Fibroblast of the aortic adventitia (primary cell): ENCODE data around the gene PCNT. TPM values are rescaled to one million over a fixed set of nuclear protein-coding genes. Genes with fewer than 3 reads are reported as not detected.

ENCODE experiments used
- DNase-seq: peaks from one replicate; pipeline ENCODE4 v3.0.0-alpha.2; 2010; ENCODE audit warnings: low read depth
- H3K4me3 ChIP-seq: 2 replicates; pipeline ENCODE4 v1.5.1; 2011; ENCODE audit warnings: low read depth, mild to moderate bottlenecking, control low read depth, low read length, moderate library complexity
- total RNA-seq: library from RNA; depleted of rRNA; stranded (reverse); fragments of >200 nt; gene quantifications from 2 replicates; pipeline ENCODE4 v1.2.3, GENCODE V29; 2012; ENCODE audit warnings: low replicate concordance
- TF ChIP-seq, protein P1 (sequence below): IDR thresholded peaks from 2 replicates; pipeline ENCODE4 v1.5.1; 2011; ENCODE audit warnings: mild to moderate bottlenecking, low read length, control low read depth, inconsistent platforms; ENCODE audit not compliant: insufficient read depth

Gene PCNT
- total RNA-seq, 1 donor: 27.8 TPM

GRCh38 chr21:46421756-46422555, 98.0 kb downstream of the PCNT start:
- TF ChIP-seq, protein P1, sequence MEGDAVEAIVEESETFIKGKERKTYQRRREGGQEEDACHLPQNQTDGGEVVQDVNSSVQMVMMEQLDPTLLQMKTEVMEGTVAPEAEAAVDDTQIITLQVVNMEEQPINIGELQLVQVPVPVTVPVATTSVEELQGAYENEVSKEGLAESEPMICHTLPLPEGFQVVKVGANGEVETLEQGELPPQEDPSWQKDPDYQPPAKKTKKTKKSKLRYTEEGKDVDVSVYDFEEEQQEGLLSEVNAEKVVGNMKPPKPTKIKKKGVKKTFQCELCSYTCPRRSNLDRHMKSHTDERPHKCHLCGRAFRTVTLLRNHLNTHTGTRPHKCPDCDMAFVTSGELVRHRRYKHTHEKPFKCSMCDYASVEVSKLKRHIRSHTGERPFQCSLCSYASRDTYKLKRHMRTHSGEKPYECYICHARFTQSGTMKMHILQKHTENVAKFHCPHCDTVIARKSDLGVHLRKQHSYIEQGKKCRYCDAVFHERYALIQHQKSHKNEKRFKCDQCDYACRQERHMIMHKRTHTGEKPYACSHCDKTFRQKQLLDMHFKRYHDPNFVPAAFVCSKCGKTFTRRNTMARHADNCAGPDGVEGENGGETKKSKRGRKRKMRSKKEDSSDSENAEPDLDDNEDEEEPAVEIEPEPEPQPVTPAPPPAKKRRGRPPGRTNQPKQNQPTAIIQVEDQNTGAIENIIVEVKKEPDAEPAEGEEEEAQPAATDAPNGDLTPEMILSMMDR: no peak
- DNase-seq: no peak
- no peak overlapping the region for H3K4me3 ChIP-seq

GRCh38 chr21:46422636-46423241, 98.8 kb downstream of the PCNT start:
- no peak overlapping the region for H3K4me3 ChIP-seq
- no peak for DNase-seq
- TF ChIP-seq, protein P1: no peak

DNA sequence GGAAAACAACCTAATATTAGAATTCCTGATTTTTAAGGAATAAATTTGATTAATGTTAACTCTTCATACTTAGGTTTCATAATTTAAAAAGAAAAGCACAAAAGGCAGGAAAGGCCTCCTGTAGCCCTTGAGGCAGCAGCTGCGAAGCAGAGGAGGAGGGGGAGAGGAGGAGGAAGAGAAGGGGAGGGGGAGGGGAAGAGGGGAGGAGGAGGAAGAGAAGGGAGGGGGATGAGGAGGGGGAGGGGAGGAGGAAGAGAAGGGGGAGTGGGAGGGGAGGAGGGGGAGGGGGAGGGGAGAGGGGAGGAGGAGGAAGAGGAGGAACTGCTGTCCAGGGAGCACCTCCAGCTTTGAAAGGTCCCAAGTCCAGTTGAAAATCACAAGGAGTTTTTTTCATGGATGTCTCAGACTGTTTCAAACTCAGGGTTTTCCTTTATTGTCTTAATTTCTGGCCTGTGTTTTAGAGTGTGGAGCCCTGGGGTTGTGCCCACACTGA, 99.6 kb downstream of the PCNT start:
- DNase-seq: no peak
- TF ChIP-seq, protein P1: no peak
- H3K4me3 ChIP-seq: no peak overlapping the region

GRCh38 chr21:46424039-46424591, 100.2 kb downstream of the PCNT start:
- no peak for DNase-seq
- H3K4me3 ChIP-seq: no peak overlapping the region
- TF ChIP-seq, protein P1: no peak

GRCh38 chr21:46424621-46425020, 100.7 kb downstream of the PCNT start:
- no peak for DNase-seq
- TF ChIP-seq, protein P1: no peak
- H3K4me3 ChIP-seq: no peak overlapping the region

- TF ChIP-seq, protein P1: no peak
- H3K4me3 ChIP-seq: no peak overlapping the region
Observed at GRCh38 chr21:46425041-46425440, 101.1 kb downstream of the PCNT start.

More at GRCh38 chr21:46425041-46425440, 101.1 kb downstream of the PCNT start:
- no peak for DNase-seq
